K562 (cell line): ENCODE data around the gene MCCC2. TPM values are rescaled to one million over a fixed set of nuclear protein-coding genes. Genes with fewer than 3 reads are reported as not detected.

Experiments used
- ELF2 ChIP-seq: fragments of 250-450 bp; sonication (Bioruptor Pico); IDR thresholded peaks from 2 replicates; pipeline ENCODE4 v1.5.0; 2021; ENCODE audit warnings: mild to moderate bottlenecking
- ESRRB ChIP-seq: fragments of 250-450 bp; sonication (Bioruptor Pico); IDR thresholded peaks from 2 replicates; pipeline ENCODE4 v1.5.0; 2020; ENCODE audit warnings: mild to moderate bottlenecking, moderate library complexity, borderline replicate concordance
- FOXP4 ChIP-seq: sonication (generic); formaldehyde crosslinking; IDR thresholded peaks from 2 replicates; pipeline ENCODE4 v1.8.0; 2022; ENCODE audit warnings: mild to moderate bottlenecking, missing genetic modification reagents, borderline replicate concordance
- IRF9 ChIP-seq: fragments of 450-650 bp; IDR thresholded peaks from 2 replicates; pipeline ENCODE4 v1.6.1; 2016; ENCODE audit warnings: missing biosample characterization, missing genetic modification characterization
- KAT7 ChIP-seq: sonication (generic); formaldehyde crosslinking; IDR thresholded peaks from 2 replicates; pipeline ENCODE4 v1.8.0; 2022; ENCODE audit warnings: missing genetic modification reagents, mild to moderate bottlenecking, borderline replicate concordance
- PHTF2 ChIP-seq: fragments of 250-450 bp; sonication (Bioruptor Pico); IDR thresholded peaks from 2 replicates; pipeline ENCODE4 v1.5.0; 2021; ENCODE audit warnings: mild to moderate bottlenecking
- RNF219 ChIP-seq: fragments of 250-450 bp; sonication (Bioruptor Pico); IDR thresholded peaks from 2 replicates; pipeline ENCODE4 v1.5.0; 2022; ENCODE audit warnings: mild to moderate bottlenecking
- ZBTB9 ChIP-seq: fragments of 450-650 bp; formaldehyde crosslinking; IDR thresholded peaks from 2 replicates; pipeline ENCODE4 v1.4.0; 2020; ENCODE audit warnings: mild to moderate bottlenecking, moderate library complexity
- ZNF75A ChIP-seq: fragments of 450-650 bp; formaldehyde crosslinking; IDR thresholded peaks from 2 replicates; pipeline ENCODE4 v1.4.0; 2020; ENCODE audit warnings: mild to moderate bottlenecking
- polyA plus RNA-seq, 8 experiments: library from polyadenylated mRNA; depleted of rRNA in 4 of 8; stranded (reverse) in 5 of 8; unstranded in 3 of 8; fragments of >200 nt; fragmentation: Nextera tagmentation in 2 of 8; fragmentation: Illumina TruSeq in 1 of 8; extraction: Ambion mirVana in 2 of 8; extraction: Trizol in 1 of 8; gene quantifications; 2 replicates each; pipeline versions ENCODE4 v1.2.1 to v1.2.3, GENCODE V29; 2011 to 2014; ENCODE audit warnings: inconsistent platforms in 1 of 8, missing spikeins in 1 of 8
- total RNA-seq, 7 experiments: library from RNA; depleted of rRNA in 6 of 7; stranded (reverse); fragments of >200 nt in 6 of 7; fragmentation: Illumina TruSeq in 2 of 7; extraction: Trizol in 2 of 7; gene quantifications; 2 replicates each; pipeline versions ENCODE4 v1.2.1 to v1.2.3, GENCODE V29; 2011 to 2021; ENCODE audit warnings: low replicate concordance in 1 of 7

The MCCC2 gene
- total and polyA plus RNA-seq, 9 of the 15 experiments (the other 6 are each of a cell fraction or from before 2014, with no cell fraction given), result 17.1 to 77.9 (median 52.5) TPM

GRCh38 chr5:71623221-71623794, 36.2 kb downstream of the MCCC2 start (continued):
- no peak for TF ChIP-seq ZBTB9 (CRISPR knock-in tag)
- TF ChIP-seq ELF2 (CRISPR knock-in tag), result no peak
- TF ChIP-seq ESRRB (CRISPR knock-in tag), result no peak
- TF ChIP-seq ZNF75A (CRISPR knock-in tag), result no peak
- no peak for TF ChIP-seq PHTF2 (CRISPR knock-in tag)
- TF ChIP-seq KAT7, result no peak
- TF ChIP-seq IRF9, result no peak
- no peak for TF ChIP-seq FOXP4 (CRISPR knock-in tag)
- TF ChIP-seq RNF219, result no peak
- TF ChIP-seq, all 486 proteins: peak for 0
